ENCODE results near the gene SREK1.

DNA sequence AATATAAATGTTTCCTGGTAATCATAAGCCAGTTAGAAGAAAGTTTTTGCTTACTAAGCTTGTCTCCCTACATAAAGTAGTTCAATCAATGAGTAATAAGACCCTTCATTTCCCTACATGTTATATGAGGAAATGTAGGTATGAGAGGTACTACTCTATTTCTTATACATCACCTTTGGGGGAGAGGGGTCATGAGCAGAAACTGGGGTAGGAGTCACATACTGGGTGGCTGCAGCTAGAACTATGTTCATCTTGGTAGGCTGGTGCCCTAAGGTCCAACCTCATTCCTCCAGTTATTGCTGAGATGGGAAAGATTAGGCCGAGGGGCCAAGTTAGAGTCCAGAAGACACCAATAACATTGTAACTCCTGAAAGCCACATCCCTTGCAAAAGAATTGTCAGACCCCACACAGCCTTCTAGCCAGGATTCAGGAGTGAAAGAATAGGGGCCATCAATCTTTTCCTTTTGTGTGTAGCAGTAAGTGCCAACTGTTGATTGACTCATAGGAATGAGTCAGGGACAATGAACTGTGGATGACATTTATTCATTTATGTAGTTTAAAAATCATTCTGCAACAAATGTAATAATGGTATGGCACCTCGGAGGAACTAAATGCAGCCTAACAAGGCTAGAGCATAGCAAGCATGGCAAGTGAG is 21.6 kb upstream of the SREK1 start:
- TF ChIP-seq SMARCA5 (IDR thresholded peaks at IDR 0.05) (no peak), ZNF551 (CRISPR knock-in tag; IDR thresholded peaks at IDR 0.05) (no peak), ZNF165 (CRISPR knock-in tag; IDR thresholded peaks at IDR 0.05; ENCODE audit: borderline replicate concordance) (no peak), ZNF121 (CRISPR knock-in tag; conservative IDR thresholded peaks at IDR 0.05) (no peak), SREBF2 (CRISPR knock-in tag; IDR thresholded peaks at IDR 0.05) (no peak), JUN (IDR thresholded peaks at IDR 0.05; ENCODE audit: borderline replicate concordance, low read depth, low read length) (no peak), JUN (CRISPR knock-in tag; IDR thresholded peaks at IDR 0.05; ENCODE audit: borderline replicate concordance) (no peak), POLR2A (conservative IDR thresholded peaks at IDR 0.05) (no peak), ZFP1 (CRISPR knock-in tag; IDR thresholded peaks at IDR 0.05) (no peak)
- TF ChIP-seq, protein P1, sequence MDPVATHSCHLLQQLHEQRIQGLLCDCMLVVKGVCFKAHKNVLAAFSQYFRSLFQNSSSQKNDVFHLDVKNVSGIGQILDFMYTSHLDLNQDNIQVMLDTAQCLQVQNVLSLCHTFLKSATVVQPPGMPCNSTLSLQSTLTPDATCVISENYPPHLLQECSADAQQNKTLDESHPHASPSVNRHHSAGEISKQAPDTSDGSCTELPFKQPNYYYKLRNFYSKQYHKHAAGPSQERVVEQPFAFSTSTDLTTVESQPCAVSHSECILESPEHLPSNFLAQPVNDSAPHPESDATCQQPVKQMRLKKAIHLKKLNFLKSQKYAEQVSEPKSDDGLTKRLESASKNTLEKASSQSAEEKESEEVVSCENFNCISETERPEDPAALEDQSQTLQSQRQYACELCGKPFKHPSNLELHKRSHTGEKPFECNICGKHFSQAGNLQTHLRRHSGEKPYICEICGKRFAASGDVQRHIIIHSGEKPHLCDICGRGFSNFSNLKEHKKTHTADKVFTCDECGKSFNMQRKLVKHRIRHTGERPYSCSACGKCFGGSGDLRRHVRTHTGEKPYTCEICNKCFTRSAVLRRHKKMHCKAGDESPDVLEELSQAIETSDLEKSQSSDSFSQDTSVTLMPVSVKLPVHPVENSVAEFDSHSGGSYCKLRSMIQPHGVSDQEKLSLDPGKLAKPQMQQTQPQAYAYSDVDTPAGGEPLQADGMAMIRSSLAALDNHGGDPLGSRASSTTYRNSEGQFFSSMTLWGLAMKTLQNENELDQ (CRISPR knock-in tag; IDR thresholded peaks at IDR 0.05; ENCODE audit: borderline replicate concordance), result no peak
- TF ChIP-seq, protein P2, sequence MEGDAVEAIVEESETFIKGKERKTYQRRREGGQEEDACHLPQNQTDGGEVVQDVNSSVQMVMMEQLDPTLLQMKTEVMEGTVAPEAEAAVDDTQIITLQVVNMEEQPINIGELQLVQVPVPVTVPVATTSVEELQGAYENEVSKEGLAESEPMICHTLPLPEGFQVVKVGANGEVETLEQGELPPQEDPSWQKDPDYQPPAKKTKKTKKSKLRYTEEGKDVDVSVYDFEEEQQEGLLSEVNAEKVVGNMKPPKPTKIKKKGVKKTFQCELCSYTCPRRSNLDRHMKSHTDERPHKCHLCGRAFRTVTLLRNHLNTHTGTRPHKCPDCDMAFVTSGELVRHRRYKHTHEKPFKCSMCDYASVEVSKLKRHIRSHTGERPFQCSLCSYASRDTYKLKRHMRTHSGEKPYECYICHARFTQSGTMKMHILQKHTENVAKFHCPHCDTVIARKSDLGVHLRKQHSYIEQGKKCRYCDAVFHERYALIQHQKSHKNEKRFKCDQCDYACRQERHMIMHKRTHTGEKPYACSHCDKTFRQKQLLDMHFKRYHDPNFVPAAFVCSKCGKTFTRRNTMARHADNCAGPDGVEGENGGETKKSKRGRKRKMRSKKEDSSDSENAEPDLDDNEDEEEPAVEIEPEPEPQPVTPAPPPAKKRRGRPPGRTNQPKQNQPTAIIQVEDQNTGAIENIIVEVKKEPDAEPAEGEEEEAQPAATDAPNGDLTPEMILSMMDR (IDR thresholded peaks at IDR 0.05 in 2 of 3, conservative IDR thresholded peaks at IDR 0.05 in 1 of 3; ENCODE audit: insufficient read depth in 2 of 3, low read depth in 1 of 3, low read length in 3 of 3), result no peak
- TF ChIP-seq, protein P3, sequence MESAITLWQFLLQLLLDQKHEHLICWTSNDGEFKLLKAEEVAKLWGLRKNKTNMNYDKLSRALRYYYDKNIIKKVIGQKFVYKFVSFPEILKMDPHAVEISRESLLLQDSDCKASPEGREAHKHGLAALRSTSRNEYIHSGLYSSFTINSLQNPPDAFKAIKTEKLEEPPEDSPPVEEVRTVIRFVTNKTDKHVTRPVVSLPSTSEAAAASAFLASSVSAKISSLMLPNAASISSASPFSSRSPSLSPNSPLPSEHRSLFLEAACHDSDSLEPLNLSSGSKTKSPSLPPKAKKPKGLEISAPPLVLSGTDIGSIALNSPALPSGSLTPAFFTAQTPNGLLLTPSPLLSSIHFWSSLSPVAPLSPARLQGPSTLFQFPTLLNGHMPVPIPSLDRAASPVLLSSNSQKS (CRISPR knock-in tag; IDR thresholded peaks at IDR 0.05), result no peak
- TF ChIP-seq, protein P4, sequence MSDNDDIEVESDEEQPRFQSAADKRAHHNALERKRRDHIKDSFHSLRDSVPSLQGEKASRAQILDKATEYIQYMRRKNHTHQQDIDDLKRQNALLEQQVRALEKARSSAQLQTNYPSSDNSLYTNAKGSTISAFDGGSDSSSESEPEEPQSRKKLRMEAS (CRISPR knock-in tag; IDR thresholded peaks at IDR 0.05), result no peak
- TF ChIP-seq, protein P5, sequence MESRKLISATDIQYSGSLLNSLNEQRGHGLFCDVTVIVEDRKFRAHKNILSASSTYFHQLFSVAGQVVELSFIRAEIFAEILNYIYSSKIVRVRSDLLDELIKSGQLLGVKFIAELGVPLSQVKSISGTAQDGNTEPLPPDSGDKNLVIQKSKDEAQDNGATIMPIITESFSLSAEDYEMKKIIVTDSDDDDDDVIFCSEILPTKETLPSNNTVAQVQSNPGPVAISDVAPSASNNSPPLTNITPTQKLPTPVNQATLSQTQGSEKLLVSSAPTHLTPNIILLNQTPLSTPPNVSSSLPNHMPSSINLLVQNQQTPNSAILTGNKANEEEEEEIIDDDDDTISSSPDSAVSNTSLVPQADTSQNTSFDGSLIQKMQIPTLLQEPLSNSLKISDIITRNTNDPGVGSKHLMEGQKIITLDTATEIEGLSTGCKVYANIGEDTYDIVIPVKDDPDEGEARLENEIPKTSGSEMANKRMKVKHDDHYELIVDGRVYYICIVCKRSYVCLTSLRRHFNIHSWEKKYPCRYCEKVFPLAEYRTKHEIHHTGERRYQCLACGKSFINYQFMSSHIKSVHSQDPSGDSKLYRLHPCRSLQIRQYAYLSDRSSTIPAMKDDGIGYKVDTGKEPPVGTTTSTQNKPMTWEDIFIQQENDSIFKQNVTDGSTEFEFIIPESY (CRISPR knock-in tag; IDR thresholded peaks at IDR 0.05), result no peak
- TF ChIP-seq, protein P6, sequence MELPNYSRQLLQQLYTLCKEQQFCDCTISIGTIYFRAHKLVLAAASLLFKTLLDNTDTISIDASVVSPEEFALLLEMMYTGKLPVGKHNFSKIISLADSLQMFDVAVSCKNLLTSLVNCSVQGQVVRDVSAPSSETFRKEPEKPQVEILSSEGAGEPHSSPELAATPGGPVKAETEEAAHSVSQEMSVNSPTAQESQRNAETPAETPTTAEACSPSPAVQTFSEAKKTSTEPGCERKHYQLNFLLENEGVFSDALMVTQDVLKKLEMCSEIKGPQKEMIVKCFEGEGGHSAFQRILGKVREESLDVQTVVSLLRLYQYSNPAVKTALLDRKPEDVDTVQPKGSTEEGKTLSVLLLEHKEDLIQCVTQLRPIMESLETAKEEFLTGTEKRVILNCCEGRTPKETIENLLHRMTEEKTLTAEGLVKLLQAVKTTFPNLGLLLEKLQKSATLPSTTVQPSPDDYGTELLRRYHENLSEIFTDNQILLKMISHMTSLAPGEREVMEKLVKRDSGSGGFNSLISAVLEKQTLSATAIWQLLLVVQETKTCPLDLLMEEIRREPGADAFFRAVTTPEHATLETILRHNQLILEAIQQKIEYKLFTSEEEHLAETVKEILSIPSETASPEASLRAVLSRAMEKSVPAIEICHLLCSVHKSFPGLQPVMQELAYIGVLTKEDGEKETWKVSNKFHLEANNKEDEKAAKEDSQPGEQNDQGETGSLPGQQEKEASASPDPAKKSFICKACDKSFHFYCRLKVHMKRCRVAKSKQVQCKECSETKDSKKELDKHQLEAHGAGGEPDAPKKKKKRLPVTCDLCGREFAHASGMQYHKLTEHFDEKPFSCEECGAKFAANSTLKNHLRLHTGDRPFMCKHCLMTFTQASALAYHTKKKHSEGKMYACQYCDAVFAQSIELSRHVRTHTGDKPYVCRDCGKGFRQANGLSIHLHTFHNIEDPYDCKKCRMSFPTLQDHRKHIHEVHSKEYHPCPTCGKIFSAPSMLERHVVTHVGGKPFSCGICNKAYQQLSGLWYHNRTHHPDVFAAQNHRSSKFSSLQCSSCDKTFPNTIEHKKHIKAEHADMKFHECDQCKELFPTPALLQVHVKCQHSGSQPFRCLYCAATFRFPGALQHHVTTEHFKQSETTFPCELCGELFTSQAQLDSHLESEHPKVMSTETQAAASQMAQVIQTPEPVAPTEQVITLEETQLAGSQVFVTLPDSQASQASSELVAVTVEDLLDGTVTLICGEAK (IDR thresholded peaks at IDR 0.05), result no peak
- TF ChIP-seq, protein P6 (CRISPR knock-in tag; IDR thresholded peaks at IDR 0.05), result no peak
